Measurements from ENCODE around the gene LSM10.

Gene LSM10

GRCh38 chr1:36420409-36420808, 22.7 kb upstream of the LSM10 start:
- no peak for DNase-seq
- Mint-ChIP-seq H3K4me3 (no peak overlapping the region), H3K36me3 (ENCODE audit: low read depth) (no peaks in the 10 kb centered on the region), H3K9me3 (no peaks in the 10 kb centered on the region), H3K27me3 (no peaks in the 10 kb centered on the region), H3K27ac (peak overlapping the region; percentile 43), H3K4me1 (peaks cover 12% of the 10 kb centered on the region)
- ATAC-seq: no peak

- Mint-ChIP-seq H3K27ac (no peak overlapping the region), H3K4me3 (no peak overlapping the region), H3K27me3 (no peaks in the 10 kb centered on the region), H3K9me3 (no peaks in the 10 kb centered on the region), H3K4me1 (peaks cover 12% of the 10 kb centered on the region), H3K36me3 (ENCODE audit: low read depth) (no peaks in the 10 kb centered on the region)
- DNase-seq (no peak), ATAC-seq (no peak)
These were observed 21.9 kb upstream of the LSM10 start for GRCh38 chr1:36419569-36419968.

GRCh38 chr1:36419140-36419539, 21.4 kb upstream of the LSM10 start:
- H3K4me1 Mint-ChIP-seq: peaks cover 12% of the 10 kb centered on the region
- no peaks in the 10 kb centered on the region for H3K27me3 Mint-ChIP-seq
- no peak overlapping the region for H3K4me3 Mint-ChIP-seq
- no peaks in the 10 kb centered on the region for H3K36me3 Mint-ChIP-seq (ENCODE audit: low read depth)
- H3K9me3 Mint-ChIP-seq: no peaks in the 10 kb centered on the region
- ATAC-seq: no peak
- DNase-seq: no peak
- H3K27ac Mint-ChIP-seq: no peak overlapping the region

- H3K36me3 Mint-ChIP-seq (ENCODE audit: low read depth): no peaks in the 10 kb centered on the region
- no peak overlapping the region for H3K27ac Mint-ChIP-seq
- DNase-seq (no peak), ATAC-seq (no peak)
- peaks cover 12% of the 10 kb centered on the region for H3K4me1 Mint-ChIP-seq
- H3K27me3 Mint-ChIP-seq: no peaks in the 10 kb centered on the region
- no peaks in the 10 kb centered on the region for H3K9me3 Mint-ChIP-seq
- H3K4me3 Mint-ChIP-seq: no peak overlapping the region
These were observed 20.2 kb upstream of the LSM10 start for GRCh38 chr1:36417931-36418330.

- peaks cover 24% of the 10 kb centered on the region for H3K4me1 Mint-ChIP-seq
- no peaks in the 10 kb centered on the region for H3K36me3 Mint-ChIP-seq (ENCODE audit: low read depth)
- no peaks in the 10 kb centered on the region for H3K27me3 Mint-ChIP-seq
- H3K4me3 Mint-ChIP-seq: no peak overlapping the region
- no peak for ATAC-seq
- H3K9me3 Mint-ChIP-seq: no peaks in the 10 kb centered on the region
- H3K27ac Mint-ChIP-seq: no peak overlapping the region
- DNase-seq: no peak
These were observed 18.1 kb upstream of the LSM10 start for GRCh38 chr1:36415661-36416326.

GRCh38 chr1:36414384-36414783, 16.7 kb upstream of the LSM10 start:
- DNase-seq (no peak), ATAC-seq (no peak)
- Mint-ChIP-seq H3K9me3 (no peaks in the 10 kb centered on the region), H3K36me3 (ENCODE audit: low read depth) (no peaks in the 10 kb centered on the region), H3K27ac (no peak overlapping the region), H3K4me1 (peaks cover 17% of the 10 kb centered on the region), H3K4me3 (no peak overlapping the region), H3K27me3 (no peaks in the 10 kb centered on the region)

GRCh38 chr1:36411674-36412648, 14.3 kb upstream of the LSM10 start:
- Mint-ChIP-seq H3K27me3 (no peaks in the 10 kb centered on the region), H3K9me3 (no peaks in the 10 kb centered on the region), H3K27ac (peak overlapping the region; percentile 74), H3K36me3 (ENCODE audit: low read depth) (no peaks in the 10 kb centered on the region), H3K4me3 (peak overlapping the region; percentile 52), H3K4me1 (peaks cover 17% of the 10 kb centered on the region)
- ATAC-seq (peak; percentile 95), DNase-seq (peak; percentile 52)

- no peaks in the 10 kb centered on the region for H3K9me3 Mint-ChIP-seq
- H3K4me3 Mint-ChIP-seq: no peak overlapping the region
- ATAC-seq (no peak), DNase-seq (no peak)
- no peaks in the 10 kb centered on the region for H3K27me3 Mint-ChIP-seq
- H3K36me3 Mint-ChIP-seq (ENCODE audit: low read depth): no peaks in the 10 kb centered on the region
- H3K4me1 Mint-ChIP-seq: peaks cover 17% of the 10 kb centered on the region
- H3K27ac Mint-ChIP-seq: no peak overlapping the region
These were observed 10.8 kb upstream of the LSM10 start for GRCh38 chr1:36408479-36408878.

- Mint-ChIP-seq H3K4me1 (peaks cover 8% of the 10 kb centered on the region), H3K36me3 (ENCODE audit: low read depth) (no peaks in the 10 kb centered on the region), H3K4me3 (no peak overlapping the region), H3K27me3 (no peaks in the 10 kb centered on the region), H3K9me3 (no peaks in the 10 kb centered on the region), H3K27ac (no peak overlapping the region)
- ATAC-seq (no peak), DNase-seq (no peak)
These were observed 8.7 kb upstream of the LSM10 start for GRCh38 chr1:36406440-36406839.

- H3K4me3 Mint-ChIP-seq: no peak overlapping the region
- H3K27me3 Mint-ChIP-seq: no peaks in the 10 kb centered on the region
- H3K4me1 Mint-ChIP-seq: peaks cover 24% of the 10 kb centered on the region
- H3K27ac Mint-ChIP-seq: no peak overlapping the region
- ATAC-seq: no peak
- no peaks in the 10 kb centered on the region for H3K9me3 Mint-ChIP-seq
- no peak for DNase-seq
- H3K36me3 Mint-ChIP-seq (ENCODE audit: low read depth): no peaks in the 10 kb centered on the region
These were observed 4.8 kb upstream of the LSM10 start for GRCh38 chr1:36402504-36402890.

- H3K4me3 Mint-ChIP-seq: peak overlapping the region; percentile 73
- H3K27me3 Mint-ChIP-seq: no peaks in the 10 kb centered on the region
- H3K27ac Mint-ChIP-seq: peak overlapping the region; percentile 67
- H3K36me3 Mint-ChIP-seq (ENCODE audit: low read depth): no peaks in the 10 kb centered on the region
- DNase-seq (no peak), ATAC-seq (no peak)
- H3K4me1 Mint-ChIP-seq: peaks cover 28% of the 10 kb centered on the region
- no peaks in the 10 kb centered on the region for H3K9me3 Mint-ChIP-seq
These were observed 4.1 kb upstream of the LSM10 start for GRCh38 chr1:36401602-36402503.

GRCh38 chr1:36400825-36401601, 3.3 kb upstream of the LSM10 start:
- H3K36me3 Mint-ChIP-seq (ENCODE audit: low read depth): peaks cover 3% of the 10 kb centered on the region
- H3K4me3 Mint-ChIP-seq: peak overlapping the region; percentile 73
- peaks cover 36% of the 10 kb centered on the region for H3K4me1 Mint-ChIP-seq
- no peaks in the 10 kb centered on the region for H3K9me3 Mint-ChIP-seq
- no peaks in the 10 kb centered on the region for H3K27me3 Mint-ChIP-seq
- H3K27ac Mint-ChIP-seq: peak overlapping the region; percentile 67
- DNase-seq (peak; percentile 67), ATAC-seq (peak; percentile 58)

- DNase-seq: no peak
- ATAC-seq: no peak
- Mint-ChIP-seq H3K9me3 (no peaks in the 10 kb centered on the region), H3K4me3 (no peak overlapping the region), H3K4me1 (peaks cover 39% of the 10 kb centered on the region), H3K27me3 (no peaks in the 10 kb centered on the region), H3K36me3 (ENCODE audit: low read depth) (peaks cover 3% of the 10 kb centered on the region), H3K27ac (peak overlapping the region; percentile 67)
These were observed 2.8 kb upstream of the LSM10 start for GRCh38 chr1:36400514-36400824.
